Neural progenitor cell (in vitro differentiated cells): ENCODE measurements around the gene CCZ1B. TPM values are rescaled to one million over a fixed set of nuclear protein-coding genes. Genes with fewer than 3 reads are reported as not detected.
"Not testable (repeated sequence)": the region's sequence is repeated elsewhere in the genome, so short reads cannot be mapped to it uniquely, and the experiment has no call there.

ENCODE experiments used
- DNase-seq: peaks from one replicate; pipeline ENCODE4 v3.0.0-alpha.2; 2016; ENCODE audit warnings: low spot score
- H2AFZ ChIP-seq: fragments of 200-600 bp; sonication (generic); replicated peaks from 2 replicates; pipeline ENCODE4 v1.6.1; 2016; ENCODE audit warnings: antibody characterized with exemption
- H3F3A ChIP-seq: fragments of 200-600 bp; sonication (generic); 2 replicates; pipeline ENCODE4 v1.6.1; 2016; ENCODE audit warnings: antibody characterized with exemption, low read depth
- H3K27ac ChIP-seq: fragments of 200-600 bp; sonication (generic); 2 replicates; pipeline ENCODE4 v1.5.1; 2016; ENCODE audit warnings: mild to moderate bottlenecking
- H3K27me3 ChIP-seq: fragments of 200-600 bp; sonication (generic); 2 replicates; pipeline ENCODE4 v1.6.1; 2016; ENCODE audit warnings: mild to moderate bottlenecking, moderate library complexity
- H3K36me3 ChIP-seq: fragments of 200-600 bp; sonication (generic); 2 replicates; pipeline ENCODE4 v1.5.1; 2016
- H3K4me1 ChIP-seq: fragments of 200-600 bp; sonication (generic); 2 replicates; pipeline ENCODE4 v1.6.1; 2016; ENCODE audit warnings: mixed run types
- H3K4me2 ChIP-seq: fragments of 200-600 bp; sonication (generic); 2 replicates; pipeline ENCODE4 v1.6.1; 2016
- H3K4me3 ChIP-seq: fragments of 200-600 bp; sonication (generic); 2 replicates; pipeline ENCODE4 v1.5.1; 2016
- H3K79me2 ChIP-seq: fragments of 200-600 bp; sonication (generic); 2 replicates; pipeline ENCODE4 v1.6.1; 2016; ENCODE audit warnings: low read depth
- H3K9ac ChIP-seq: fragments of 200-600 bp; sonication (generic); 2 replicates; pipeline ENCODE4 v1.6.1; 2016
- H3K9me3 ChIP-seq: fragments of 200-600 bp; sonication (generic); 2 replicates; pipeline ENCODE4 v1.5.1; 2016; ENCODE audit warnings: low read depth
- H4K20me1 ChIP-seq: fragments of 200-600 bp; sonication (generic); 2 replicates; pipeline ENCODE4 v1.6.1; 2016; ENCODE audit warnings: low read depth
- H3K27ac Mint-ChIP-seq: 3 replicates; pipeline ENCODE4 v1.8.0; 2021; ENCODE audit warnings: mixed read lengths
- H3K27me3 Mint-ChIP-seq: 2 replicates; pipeline ENCODE4 v1.8.0; 2022; ENCODE audit warnings: low read depth, mild to moderate bottlenecking, inconsistent platforms, moderate library complexity, mixed read lengths; ENCODE audit not compliant: insufficient read depth
- H3K36me3 Mint-ChIP-seq: 3 replicates; pipeline ENCODE4 v1.8.0; 2021; ENCODE audit warnings: mixed read lengths
- H3K4me1 Mint-ChIP-seq: 3 replicates; pipeline ENCODE4 v1.8.0; 2021; ENCODE audit warnings: mixed read lengths
- H3K4me3 Mint-ChIP-seq: 3 replicates; pipeline ENCODE4 v1.8.0; 2021; ENCODE audit warnings: mild to moderate bottlenecking, moderate library complexity, mixed read lengths
- H3K9me3 Mint-ChIP-seq: 3 replicates; pipeline ENCODE4 v1.8.0; 2020; ENCODE audit warnings: mixed read lengths
- EZH2 ChIP-seq: fragments of 200-600 bp; sonication (generic); IDR thresholded peaks from 2 replicates; pipeline ENCODE4 v1.6.1; 2017; ENCODE audit warnings: antibody characterized with exemption, mild to moderate bottlenecking, moderate library complexity
- EZH2phosphoT487 ChIP-seq: fragments of 200-600 bp; sonication (generic); IDR thresholded peaks from 2 replicates; pipeline ENCODE4 v1.6.1; 2017; ENCODE audit warnings: antibody characterized with exemption
- total RNA-seq: library from RNA; depleted of rRNA; stranded (reverse); fragments of >200 nt; gene quantifications from 2 replicates; pipeline ENCODE4 v1.2.3, GENCODE V29; 2015; ENCODE audit warnings: low replicate concordance
- TF ChIP-seq, protein P1 (sequence below): fragments of 200-600 bp; sonication (generic); IDR thresholded peaks from 2 replicates; pipeline ENCODE4 v1.5.1; 2017; ENCODE audit warnings: antibody characterized with exemption, mild to moderate bottlenecking

The CCZ1B gene
- total RNA-seq, 1 donor from 2014 or later: 39.5 TPM

- no peak overlapping the region for H3K4me3 ChIP-seq
- H2AFZ ChIP-seq: no peak overlapping the region
- no peaks in the 10 kb centered on the region for H3K4me1 Mint-ChIP-seq
- H3K27ac Mint-ChIP-seq: no peak overlapping the region
- H3K27me3 Mint-ChIP-seq: peaks cover 8% of the 10 kb centered on the region
- H3K9me3 Mint-ChIP-seq: peaks cover 3% of the 10 kb centered on the region
- H3K9ac ChIP-seq: no peak overlapping the region
- no peaks in the 10 kb centered on the region for H3K4me1 ChIP-seq
- no peak overlapping the region for H3K27ac ChIP-seq
- no peak for DNase-seq
- H3K9me3 ChIP-seq: no peaks in the 10 kb centered on the region
- no peak overlapping the region for H3K4me2 ChIP-seq
- no peaks in the 10 kb centered on the region for H3K36me3 ChIP-seq
- H3F3A ChIP-seq: no peaks in the 10 kb centered on the region
- peaks cover 5% of the 10 kb centered on the region for H3K27me3 ChIP-seq
- no peak for TF ChIP-seq EZH2
- TF ChIP-seq, protein P1, sequence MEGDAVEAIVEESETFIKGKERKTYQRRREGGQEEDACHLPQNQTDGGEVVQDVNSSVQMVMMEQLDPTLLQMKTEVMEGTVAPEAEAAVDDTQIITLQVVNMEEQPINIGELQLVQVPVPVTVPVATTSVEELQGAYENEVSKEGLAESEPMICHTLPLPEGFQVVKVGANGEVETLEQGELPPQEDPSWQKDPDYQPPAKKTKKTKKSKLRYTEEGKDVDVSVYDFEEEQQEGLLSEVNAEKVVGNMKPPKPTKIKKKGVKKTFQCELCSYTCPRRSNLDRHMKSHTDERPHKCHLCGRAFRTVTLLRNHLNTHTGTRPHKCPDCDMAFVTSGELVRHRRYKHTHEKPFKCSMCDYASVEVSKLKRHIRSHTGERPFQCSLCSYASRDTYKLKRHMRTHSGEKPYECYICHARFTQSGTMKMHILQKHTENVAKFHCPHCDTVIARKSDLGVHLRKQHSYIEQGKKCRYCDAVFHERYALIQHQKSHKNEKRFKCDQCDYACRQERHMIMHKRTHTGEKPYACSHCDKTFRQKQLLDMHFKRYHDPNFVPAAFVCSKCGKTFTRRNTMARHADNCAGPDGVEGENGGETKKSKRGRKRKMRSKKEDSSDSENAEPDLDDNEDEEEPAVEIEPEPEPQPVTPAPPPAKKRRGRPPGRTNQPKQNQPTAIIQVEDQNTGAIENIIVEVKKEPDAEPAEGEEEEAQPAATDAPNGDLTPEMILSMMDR: no peak
- no peaks in the 10 kb centered on the region for H3K36me3 Mint-ChIP-seq
- H3K4me3 Mint-ChIP-seq: no peak overlapping the region
- no peaks in the 10 kb centered on the region for H4K20me1 ChIP-seq
- no peaks in the 10 kb centered on the region for H3K79me2 ChIP-seq
Measured at GRCh38 chr7:6833636-6834035, 7.6 kb upstream of the CCZ1B start.

DNA sequence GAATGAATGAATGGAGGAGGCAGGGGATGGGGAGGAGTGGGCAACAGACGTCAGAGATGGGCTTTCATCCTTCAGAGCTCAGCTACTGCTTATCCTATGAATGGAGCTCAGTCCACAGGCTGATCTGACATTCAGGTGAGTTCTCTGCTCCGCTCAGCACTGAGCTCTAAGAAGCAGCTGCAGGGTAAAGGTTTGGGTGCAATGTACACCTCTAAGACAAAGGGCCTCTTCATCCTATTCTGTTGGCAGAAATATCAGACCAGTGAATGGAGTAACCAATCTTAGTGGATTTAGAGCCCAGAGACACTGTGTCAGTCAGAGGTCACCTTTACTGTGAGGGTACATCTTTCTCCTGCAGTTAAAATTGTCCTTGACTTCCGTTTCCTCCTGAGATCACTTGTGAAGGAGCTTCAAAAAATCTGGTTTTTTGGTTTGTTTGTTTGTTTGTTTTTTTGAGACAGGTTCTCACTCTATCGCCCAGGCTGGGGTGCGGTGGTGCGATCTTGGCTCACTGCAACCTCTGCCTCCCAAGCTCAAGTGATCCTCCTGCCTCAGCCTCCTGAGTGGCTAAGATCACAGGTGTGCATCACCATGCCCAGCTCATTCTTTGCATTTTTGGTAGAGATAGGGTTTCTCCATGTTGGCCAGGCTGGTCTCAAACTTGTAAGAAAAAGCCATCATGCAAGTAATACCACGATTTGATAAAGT, 5.1 kb upstream of the CCZ1B start:
- TF ChIP-seq EZH2phosphoT487 (no peak), EZH2 (no peak)
- TF ChIP-seq, protein P1: no peak
- Mint-ChIP-seq H3K36me3 (no peaks in the 10 kb centered on the region), H3K27me3 (peaks cover 8% of the 10 kb centered on the region), H3K9me3 (no peaks in the 10 kb centered on the region), H3K4me1 (peaks cover 6% of the 10 kb centered on the region), H3K4me3 (no peak overlapping the region), H3K27ac (no peak overlapping the region)
- H3K79me2 ChIP-seq: no peaks in the 10 kb centered on the region
- no peaks in the 10 kb centered on the region for H4K20me1 ChIP-seq
- H3K36me3 ChIP-seq: no peaks in the 10 kb centered on the region
- H3K27ac ChIP-seq: no peak overlapping the region
- H3F3A ChIP-seq: peaks cover 6% of the 10 kb centered on the region
- no peaks in the 10 kb centered on the region for H3K4me1 ChIP-seq
- no peaks in the 10 kb centered on the region for H3K9me3 ChIP-seq
- no peak overlapping the region for H2AFZ ChIP-seq
- H3K9ac ChIP-seq: no peak overlapping the region
- H3K4me3 ChIP-seq: no peak overlapping the region
- peaks cover 5% of the 10 kb centered on the region for H3K27me3 ChIP-seq
- DNase-seq: no peak
- no peak overlapping the region for H3K4me2 ChIP-seq

DNA sequence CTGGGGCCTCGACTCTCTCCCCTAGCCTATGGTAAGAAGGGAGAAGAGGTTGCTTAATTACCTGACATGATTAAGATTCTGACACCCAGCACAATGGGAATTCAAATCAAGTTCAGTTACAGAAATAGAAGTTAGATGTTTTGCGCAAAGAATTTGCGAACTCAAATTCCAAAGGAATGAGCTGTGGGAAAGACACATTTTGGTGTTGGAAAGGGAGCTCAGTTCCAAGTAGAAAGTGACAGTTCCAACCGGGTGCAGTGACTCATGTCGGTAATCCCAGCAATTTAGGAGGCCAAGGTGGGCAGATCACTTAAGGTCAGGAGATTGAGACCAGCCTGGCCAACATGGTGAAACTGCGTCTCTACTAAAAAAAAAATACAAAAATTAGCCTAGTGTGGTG, 4.0 kb upstream of the CCZ1B start:
- not testable (repeated sequence) for H3K4me1 ChIP-seq, H3K79me2 ChIP-seq, H4K20me1 ChIP-seq, DNase-seq, H3K27ac Mint-ChIP-seq, H3K9ac ChIP-seq, H3K9me3 ChIP-seq, H3K27ac ChIP-seq, H2AFZ ChIP-seq, H3F3A ChIP-seq, H3K9me3 Mint-ChIP-seq, H3K4me3 ChIP-seq, H3K4me3 Mint-ChIP-seq, H3K27me3 Mint-ChIP-seq, H3K27me3 ChIP-seq, H3K4me1 Mint-ChIP-seq, H3K36me3 Mint-ChIP-seq, H3K4me2 ChIP-seq, H3K36me3 ChIP-seq

- H3K36me3 ChIP-seq, H3K27me3 ChIP-seq, H3K27ac ChIP-seq, H3K27me3 Mint-ChIP-seq, H3F3A ChIP-seq, H3K4me3 ChIP-seq, H3K79me2 ChIP-seq, H3K36me3 Mint-ChIP-seq, H3K4me2 ChIP-seq, H3K4me1 Mint-ChIP-seq, H2AFZ ChIP-seq, H3K4me3 Mint-ChIP-seq, H4K20me1 ChIP-seq, H3K9me3 Mint-ChIP-seq, DNase-seq, H3K9ac ChIP-seq, H3K9me3 ChIP-seq, H3K27ac Mint-ChIP-seq, H3K4me1 ChIP-seq: not testable (repeated sequence)
Measured at GRCh38 chr7:6829616-6830015, 3.5 kb upstream of the CCZ1B start.

DNA sequence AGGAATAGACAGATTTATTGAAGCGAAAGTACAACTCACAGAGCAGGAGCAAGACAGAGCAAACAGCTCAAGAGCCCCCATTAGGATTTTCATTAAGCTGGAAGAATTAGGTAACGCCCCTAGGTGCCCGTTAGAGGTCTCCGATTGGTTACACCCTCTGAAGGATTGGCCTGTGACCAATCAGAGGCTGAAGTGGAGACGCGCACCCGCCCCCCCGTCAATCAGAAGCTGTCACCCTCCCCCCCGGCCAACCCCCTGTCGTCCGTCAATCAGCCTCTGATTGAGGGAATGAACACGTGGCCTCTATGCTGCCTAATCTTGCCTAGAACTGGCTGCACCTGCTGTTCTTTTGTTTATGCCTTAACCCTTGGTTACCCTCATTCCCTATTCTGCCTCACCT, 1.1 kb upstream of the CCZ1B start:
- not testable (repeated sequence) for H3K27me3 Mint-ChIP-seq, H3F3A ChIP-seq, H3K9ac ChIP-seq

GRCh38 chr7:6825236-6826125, 594 bp downstream of the CCZ1B start:
- H3K27me3 ChIP-seq, H3K36me3 Mint-ChIP-seq, H3K36me3 ChIP-seq, H3K4me1 ChIP-seq, H3K9ac ChIP-seq, H2AFZ ChIP-seq, H3K9me3 Mint-ChIP-seq, H3K27ac Mint-ChIP-seq, H3K27ac ChIP-seq, H3K4me1 Mint-ChIP-seq, H3F3A ChIP-seq, H3K27me3 Mint-ChIP-seq, H3K9me3 ChIP-seq, H4K20me1 ChIP-seq, DNase-seq: not testable (repeated sequence)
- H3K4me3 ChIP-seq: peak overlapping the region; percentile 49
- H3K79me2 ChIP-seq: peaks cover 10% of the 10 kb centered on the region
- H3K4me2 ChIP-seq: peak overlapping the region; percentile 43
- H3K4me3 Mint-ChIP-seq: peak overlapping the region; percentile 83

More for the DNA sequence above, 1.1 kb upstream of the CCZ1B start:
- peak; percentile 84 for DNase-seq
- not testable (repeated sequence) for H3K36me3 ChIP-seq, H3K4me1 ChIP-seq, H2AFZ ChIP-seq, H3K27ac Mint-ChIP-seq, H3K27ac ChIP-seq, H3K36me3 Mint-ChIP-seq, H3K27me3 ChIP-seq, H3K4me2 ChIP-seq, H3K9me3 ChIP-seq, H4K20me1 ChIP-seq, H3K4me1 Mint-ChIP-seq, H3K9me3 Mint-ChIP-seq, H3K4me3 ChIP-seq
- H3K4me3 Mint-ChIP-seq: peak overlapping the region; percentile 66
- H3K79me2 ChIP-seq: peaks cover 10% of the 10 kb centered on the region
